WERI-Rb-1 (cell line): ENCODE results near the gene CHST11.
"Not testable (repeated sequence)": the region's sequence is repeated elsewhere in the genome, so short reads cannot be mapped to it uniquely, and the experiment has no call there.

Experiments
- DNase-seq: peaks from one replicate; pipeline ENCODE4 v3.0.0-alpha.2; 2020
- H3K27ac ChIP-seq: fragments of 250-450 bp; sonication (Bioruptor Pico); 2 replicates; pipeline ENCODE4 v1.5.1; 2020; ENCODE audit warnings: mild to moderate bottlenecking, moderate library complexity
- H3K27me3 ChIP-seq: fragments of 250-450 bp; sonication (Bioruptor Pico); 2 replicates; pipeline ENCODE4 v1.5.1; 2021; ENCODE audit warnings: mild to moderate bottlenecking, low read depth, moderate library complexity; ENCODE audit not compliant: insufficient read depth, severe bottlenecking
- H3K36me3 ChIP-seq: fragments of 250-450 bp; sonication (Bioruptor Pico); 2 replicates; pipeline ENCODE4 v1.5.1; 2020; ENCODE audit warnings: mild to moderate bottlenecking, moderate library complexity
- H3K4me3 ChIP-seq: 2 replicates; pipeline ENCODE4 v1.5.1; 2011; ENCODE audit warnings: low read depth, mild to moderate bottlenecking, control low read depth, low read length
- H3K9me3 ChIP-seq: fragments of 250-450 bp; sonication (Bioruptor Pico); 2 replicates; pipeline ENCODE4 v1.5.1; 2021; ENCODE audit warnings: mild to moderate bottlenecking, moderate library complexity; ENCODE audit not compliant: severe bottlenecking
- TF ChIP-seq, protein P1 (sequence below): IDR thresholded peaks from 2 replicates; pipeline ENCODE4 v1.5.1; 2011; ENCODE audit warnings: low read depth, mild to moderate bottlenecking, control low read depth, inconsistent platforms, low read length

The CHST11 gene

DNA sequence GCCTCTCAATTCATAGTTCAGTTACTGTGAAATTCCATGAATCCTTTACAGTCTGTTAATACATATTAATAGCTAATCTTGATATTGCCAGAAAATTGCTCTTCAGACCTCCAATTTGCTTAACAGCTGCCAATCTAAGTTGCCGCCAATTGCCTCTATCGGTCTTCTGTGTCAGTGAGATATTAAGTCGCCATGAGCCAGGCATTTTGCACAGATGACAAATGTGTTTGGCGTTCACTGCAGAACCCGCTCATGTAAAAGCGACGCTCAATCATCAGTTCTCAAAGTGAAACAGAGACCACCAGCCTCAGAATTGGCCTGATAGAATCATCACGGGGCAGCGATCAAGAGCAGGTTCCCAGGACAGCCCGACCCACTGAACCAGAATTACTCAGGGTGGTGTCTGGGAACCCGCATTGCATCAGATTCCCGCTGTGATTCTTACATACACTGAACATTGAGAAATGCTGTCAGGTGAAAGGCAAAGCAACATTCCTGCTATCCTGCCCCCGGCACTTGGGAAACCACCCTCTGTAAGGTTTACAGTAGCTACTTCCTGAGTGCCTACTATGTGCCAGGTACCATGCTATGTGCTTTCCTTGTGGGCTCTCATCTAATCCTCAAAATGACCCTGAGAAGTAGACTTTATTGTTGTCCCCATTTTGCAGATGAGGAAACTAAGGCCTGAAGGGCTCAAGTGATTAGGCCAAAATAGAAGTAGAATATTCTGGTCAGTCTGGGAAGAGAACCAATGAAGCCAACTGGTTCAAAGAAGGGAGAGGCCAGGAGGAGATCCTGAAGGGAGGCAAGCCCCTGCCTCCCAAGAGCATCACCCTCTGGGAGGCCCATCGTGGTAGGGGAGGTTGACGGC is 285.0 kb downstream of the CHST11 start:
- H3K36me3 ChIP-seq: no peaks in the 10 kb centered on the region
- no peak for DNase-seq
- no peak overlapping the region for H3K27ac ChIP-seq
- no peak overlapping the region for H3K4me3 ChIP-seq
- TF ChIP-seq, protein P1, sequence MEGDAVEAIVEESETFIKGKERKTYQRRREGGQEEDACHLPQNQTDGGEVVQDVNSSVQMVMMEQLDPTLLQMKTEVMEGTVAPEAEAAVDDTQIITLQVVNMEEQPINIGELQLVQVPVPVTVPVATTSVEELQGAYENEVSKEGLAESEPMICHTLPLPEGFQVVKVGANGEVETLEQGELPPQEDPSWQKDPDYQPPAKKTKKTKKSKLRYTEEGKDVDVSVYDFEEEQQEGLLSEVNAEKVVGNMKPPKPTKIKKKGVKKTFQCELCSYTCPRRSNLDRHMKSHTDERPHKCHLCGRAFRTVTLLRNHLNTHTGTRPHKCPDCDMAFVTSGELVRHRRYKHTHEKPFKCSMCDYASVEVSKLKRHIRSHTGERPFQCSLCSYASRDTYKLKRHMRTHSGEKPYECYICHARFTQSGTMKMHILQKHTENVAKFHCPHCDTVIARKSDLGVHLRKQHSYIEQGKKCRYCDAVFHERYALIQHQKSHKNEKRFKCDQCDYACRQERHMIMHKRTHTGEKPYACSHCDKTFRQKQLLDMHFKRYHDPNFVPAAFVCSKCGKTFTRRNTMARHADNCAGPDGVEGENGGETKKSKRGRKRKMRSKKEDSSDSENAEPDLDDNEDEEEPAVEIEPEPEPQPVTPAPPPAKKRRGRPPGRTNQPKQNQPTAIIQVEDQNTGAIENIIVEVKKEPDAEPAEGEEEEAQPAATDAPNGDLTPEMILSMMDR: no peak
- no peaks in the 10 kb centered on the region for H3K9me3 ChIP-seq
- H3K27me3 ChIP-seq: no peaks in the 10 kb centered on the region

DNA sequence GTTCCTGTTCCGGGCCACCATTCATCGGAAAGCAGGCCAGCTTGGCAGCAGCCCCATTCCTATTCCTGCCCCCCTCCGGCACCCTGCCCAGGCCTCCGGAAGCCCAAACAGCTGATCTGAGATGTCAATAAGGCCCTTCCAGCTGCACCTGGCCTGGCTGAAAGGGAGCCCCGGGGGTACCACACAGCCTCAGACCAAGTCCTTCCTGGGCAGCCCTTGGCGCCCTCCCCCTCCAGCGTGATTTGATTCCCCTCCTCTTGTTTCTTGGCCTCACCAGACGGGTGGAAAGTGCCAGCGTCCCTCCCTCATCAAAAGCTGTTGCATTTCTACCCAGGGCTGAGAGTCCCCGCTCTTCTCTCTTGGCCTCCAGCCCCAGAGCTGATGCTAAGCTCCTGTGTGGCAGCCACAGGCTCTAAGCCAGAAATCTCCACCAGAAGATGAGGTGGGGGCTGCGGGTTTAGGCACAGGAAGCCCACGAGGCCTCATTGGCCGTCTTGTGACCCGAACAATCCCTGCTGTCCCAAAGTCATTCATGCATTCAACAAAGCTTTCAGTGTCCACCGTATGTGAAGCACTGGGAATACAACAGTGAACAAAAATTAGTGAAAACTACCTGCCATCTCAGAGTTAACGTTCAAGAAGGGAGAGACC is 285.9 kb downstream of the CHST11 start:
- Histone ChIP-seq H3K27ac (no peak overlapping the region), H3K27me3 (no peaks in the 10 kb centered on the region), H3K4me3 (no peak overlapping the region), H3K36me3 (no peaks in the 10 kb centered on the region), H3K9me3 (no peaks in the 10 kb centered on the region)
- TF ChIP-seq, protein P1: no peak
- no peak for DNase-seq

DNA sequence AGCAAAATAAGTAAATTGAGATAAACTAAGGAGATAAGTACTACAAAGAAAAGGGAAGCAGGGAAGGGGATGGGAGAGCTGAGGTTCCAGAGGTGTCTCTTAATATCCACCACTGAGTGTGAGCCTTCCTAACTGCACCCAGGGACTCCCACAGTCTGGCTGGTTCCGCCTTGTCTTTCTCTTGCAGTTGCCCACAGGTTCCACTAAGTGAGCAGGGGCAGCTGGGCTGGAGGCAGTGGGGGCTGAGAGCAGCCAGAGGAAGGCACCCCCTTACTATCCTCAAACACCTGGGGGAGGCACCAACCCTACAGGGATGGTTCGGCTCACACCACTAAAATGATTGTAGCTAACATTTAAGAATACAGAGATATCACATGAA is 286.4 kb downstream of the CHST11 start:
- no peak for DNase-seq
- Histone ChIP-seq H3K4me3 (no peak overlapping the region), H3K36me3 (no peaks in the 10 kb centered on the region), H3K9me3 (no peaks in the 10 kb centered on the region), H3K27me3 (no peaks in the 10 kb centered on the region), H3K27ac (no peak overlapping the region)
- TF ChIP-seq, protein P1: no peak

DNA sequence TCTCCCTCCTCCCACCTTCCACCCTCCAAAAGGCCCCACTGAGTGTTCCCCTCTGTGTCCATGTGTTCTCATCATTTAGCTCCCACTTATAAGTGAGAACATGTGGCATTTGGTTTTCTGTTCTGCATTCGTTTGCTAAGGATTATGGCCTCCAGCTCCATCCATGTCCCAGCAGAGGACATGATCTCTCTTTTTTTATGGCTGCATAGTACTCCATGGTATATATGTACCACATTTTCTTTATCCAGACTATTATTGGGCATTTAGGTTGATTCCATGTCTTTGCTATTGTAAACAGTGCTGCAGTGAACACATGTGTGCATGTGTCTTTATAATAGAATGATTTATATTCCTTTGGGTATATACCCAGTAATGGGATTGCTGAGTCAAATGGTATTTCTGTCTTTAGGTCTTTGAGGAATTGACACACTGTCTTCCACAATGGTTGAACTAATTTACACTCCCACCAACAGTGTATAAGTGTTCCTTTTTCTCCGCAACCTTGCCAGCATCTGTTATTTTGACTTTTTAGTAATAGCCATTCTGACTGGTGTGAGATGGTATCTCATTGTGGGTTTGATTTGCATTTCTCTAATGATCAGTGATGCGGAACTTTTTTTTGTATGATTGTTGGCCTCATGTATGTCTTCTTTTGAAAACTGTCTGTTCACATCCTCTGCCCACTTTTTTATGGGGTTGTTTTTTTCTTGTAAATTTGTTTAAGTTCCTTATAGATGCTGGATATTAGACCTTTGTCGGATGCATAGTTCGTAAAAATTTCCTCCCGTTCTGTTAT is 287.2 kb downstream of the CHST11 start:
- not testable (repeated sequence) for H3K4me3 ChIP-seq, H3K9me3 ChIP-seq, H3K27ac ChIP-seq, DNase-seq, H3K36me3 ChIP-seq, H3K27me3 ChIP-seq

DNA sequence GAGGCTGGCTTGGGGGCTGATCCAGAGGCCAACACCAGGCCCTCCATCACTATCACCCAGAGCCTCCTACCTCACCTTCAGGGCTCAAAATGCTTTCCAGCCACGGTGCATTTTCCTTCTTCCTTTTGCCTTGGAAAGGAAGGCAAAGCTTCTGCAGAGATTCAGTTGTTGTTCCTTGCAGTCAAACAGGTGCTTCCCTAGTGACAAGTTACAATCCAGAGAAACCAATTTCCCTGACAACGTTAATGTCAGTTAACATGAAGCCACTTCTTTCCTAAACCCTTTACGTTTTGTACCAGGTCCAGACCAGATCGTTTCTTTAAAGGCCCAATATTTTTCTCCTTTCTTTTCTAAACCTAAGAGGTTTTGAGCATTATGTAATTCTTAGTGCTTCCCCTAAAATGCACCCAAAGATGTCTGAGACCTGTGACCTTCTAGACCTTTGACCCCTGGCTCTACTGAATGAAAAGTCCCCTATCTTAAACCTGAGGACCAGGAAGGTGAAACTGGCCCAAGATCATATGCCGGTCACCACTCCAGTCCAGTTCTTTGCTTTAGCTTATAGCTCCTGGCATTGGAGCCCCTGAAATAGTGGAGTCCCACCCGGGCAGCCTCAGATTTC is 289.8 kb downstream of the CHST11 start:
- no peak overlapping the region for H3K27ac ChIP-seq
- TF ChIP-seq, protein P1: no peak
- H3K36me3 ChIP-seq: no peaks in the 10 kb centered on the region
- H3K4me3 ChIP-seq: no peak overlapping the region
- DNase-seq: no peak
- no peaks in the 10 kb centered on the region for H3K9me3 ChIP-seq
- no peaks in the 10 kb centered on the region for H3K27me3 ChIP-seq

DNA sequence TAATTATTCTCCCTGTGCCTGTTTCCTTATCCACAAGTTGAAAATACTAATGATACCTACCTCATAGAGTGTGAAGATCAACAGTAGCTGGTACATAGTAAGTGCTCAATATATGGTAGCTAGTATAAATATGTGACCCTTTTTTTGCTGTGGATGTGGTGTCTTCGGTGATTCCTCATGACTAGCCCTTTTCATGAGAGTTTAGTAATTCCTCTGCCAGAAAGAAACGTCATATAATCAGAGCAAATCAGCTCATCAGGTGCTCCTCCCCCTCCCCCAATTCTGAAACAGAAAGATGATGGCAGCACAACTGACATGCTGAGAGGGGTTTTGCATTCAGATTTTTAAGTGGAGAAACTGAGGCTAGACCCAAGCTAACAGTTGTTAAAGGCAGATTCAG is 290.6 kb downstream of the CHST11 start:
- TF ChIP-seq, protein P1: no peak
- DNase-seq: no peak
- H3K36me3 ChIP-seq: no peaks in the 10 kb centered on the region
- no peak overlapping the region for H3K4me3 ChIP-seq
- H3K27me3 ChIP-seq: no peaks in the 10 kb centered on the region
- no peaks in the 10 kb centered on the region for H3K9me3 ChIP-seq
- H3K27ac ChIP-seq: no peak overlapping the region
